Stimulated activated CD8-positive, alpha-beta memory T cell treated with anti-CD3 and anti-CD28 coated beads, Interleukin-2, amount 100 ng/mL, for 48 hours (primary cell): ENCODE results near the gene MACROD2.
"Not testable (repeated sequence)": the region's sequence is repeated elsewhere in the genome, so short reads cannot be mapped to it uniquely, and the experiment has no call there.

Experiments
- DNase-seq, 2 donors: peaks; one replicate each; pipeline ENCODE4 v3.0.0-alpha.2; 2020; ENCODE audit warnings: low read depth in 2 of 2

Gene MACROD2

DNA sequence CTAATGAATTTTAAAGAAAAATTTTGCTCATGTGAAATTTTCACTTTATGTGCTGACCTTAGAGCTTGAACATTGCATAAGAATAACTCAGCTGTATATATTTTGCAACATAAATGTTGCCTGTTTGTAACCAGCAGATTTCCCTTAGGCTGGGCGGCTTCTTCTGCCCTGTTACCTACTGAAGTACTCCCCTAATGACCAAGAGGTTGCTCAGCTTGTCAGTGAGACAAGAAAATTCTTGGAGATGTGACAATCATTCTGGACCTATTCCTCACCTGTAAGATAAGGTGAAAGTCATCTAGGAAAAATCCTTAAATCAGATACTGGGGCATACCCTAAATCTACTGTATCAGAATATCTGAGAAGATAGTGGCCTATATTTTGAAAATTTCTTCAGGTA lies 1516.2 kb downstream of the MACROD2 start:
- DNase-seq, result no peak

DNA sequence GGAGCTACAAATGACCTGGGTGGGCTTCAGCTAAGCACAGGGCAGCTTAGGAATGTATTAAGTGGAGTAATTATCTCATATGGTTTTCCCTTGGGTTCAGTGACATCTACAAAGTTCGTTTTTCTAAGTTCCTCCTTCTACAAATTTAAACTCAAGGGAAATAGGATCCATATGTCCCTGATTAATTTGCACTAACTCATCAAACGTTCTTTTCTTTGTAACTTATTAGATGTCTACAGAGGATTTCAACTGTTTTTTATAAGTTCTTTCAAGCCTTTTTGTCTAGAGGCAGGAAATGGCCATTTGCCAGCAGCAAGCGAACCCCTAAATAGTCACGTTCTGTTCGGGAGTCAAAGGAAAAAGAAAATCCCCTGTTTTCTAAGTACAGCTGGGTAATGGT lies 1517.6 kb downstream of the MACROD2 start:
- no peak for DNase-seq

- no peak for DNase-seq
These were observed 1520.4 kb downstream of the MACROD2 start for GRCh38 chr20:15515691-15516090.

GRCh38 chr20:15520930-15521524 lies 1525.7 kb downstream of the MACROD2 start:
- DNase-seq, result no peak

- no peak for DNase-seq
These were observed 1528.1 kb downstream of the MACROD2 start for GRCh38 chr20:15523400-15523799.

DNA sequence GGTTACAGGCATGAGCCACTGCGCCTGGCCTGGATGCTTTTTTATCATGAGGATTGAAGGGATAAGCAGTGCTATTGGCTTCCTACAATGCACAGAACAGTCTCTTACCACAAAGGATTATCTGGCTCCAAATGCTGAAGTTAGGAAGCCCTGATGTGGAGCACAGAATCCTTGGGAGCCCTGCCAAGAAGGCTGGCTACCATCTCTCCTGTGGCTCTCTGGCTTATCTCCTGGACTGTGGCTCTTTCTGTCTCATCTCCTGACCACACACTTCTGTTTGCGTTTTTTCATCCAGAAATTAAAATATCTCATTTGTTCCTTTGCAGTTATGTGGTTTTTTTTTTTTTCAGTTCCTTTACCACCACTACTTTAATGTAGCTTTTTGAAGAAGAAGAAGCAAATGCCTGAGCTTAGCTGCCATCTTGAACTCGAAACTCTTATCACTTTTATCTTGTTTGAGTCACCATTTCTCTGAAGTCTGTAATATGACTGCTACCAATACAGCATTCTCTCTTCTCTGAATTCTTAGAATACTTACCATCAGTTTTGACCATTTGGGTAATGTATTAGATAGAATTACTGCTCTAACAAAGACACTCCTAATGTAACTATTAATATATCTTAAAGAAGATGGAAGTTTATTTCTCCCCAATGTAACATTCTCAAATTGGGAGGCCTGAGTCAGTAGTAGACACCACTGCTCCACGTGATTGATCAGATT lies 1533.2 kb downstream of the MACROD2 start:
- no peak for DNase-seq

DNA sequence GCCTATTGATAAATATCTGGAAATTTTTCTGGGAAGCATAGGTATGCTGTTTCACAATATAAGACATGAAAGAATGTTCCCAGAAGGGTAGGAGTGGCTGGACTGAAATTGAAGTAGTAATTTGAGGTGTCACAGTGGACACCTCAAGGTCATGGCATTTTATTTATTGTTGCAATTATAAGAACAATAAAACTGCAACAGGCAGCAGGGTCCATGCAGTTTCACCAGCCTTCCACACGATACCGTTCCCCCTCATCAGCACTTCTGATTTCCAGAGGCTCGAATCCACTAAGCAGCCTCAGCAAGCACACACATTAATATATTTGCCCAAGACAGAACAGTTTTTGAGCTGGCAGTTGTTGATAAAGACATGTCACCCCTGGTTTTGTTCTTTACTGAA lies 1540.5 kb downstream of the MACROD2 start:
- DNase-seq, result no peak

GRCh38 chr20:15537200-15537599 lies 1541.9 kb downstream of the MACROD2 start:
- DNase-seq, result not testable (repeated sequence)

- DNase-seq, result no peak
These were observed 1547.3 kb downstream of the MACROD2 start for GRCh38 chr20:15542655-15543054.

- DNase-seq, result no peak
These were observed 1549.4 kb downstream of the MACROD2 start for GRCh38 chr20:15544742-15545141.

- DNase-seq, result no peak
These were observed 1551.3 kb downstream of the MACROD2 start for GRCh38 chr20:15546525-15547023.

DNA sequence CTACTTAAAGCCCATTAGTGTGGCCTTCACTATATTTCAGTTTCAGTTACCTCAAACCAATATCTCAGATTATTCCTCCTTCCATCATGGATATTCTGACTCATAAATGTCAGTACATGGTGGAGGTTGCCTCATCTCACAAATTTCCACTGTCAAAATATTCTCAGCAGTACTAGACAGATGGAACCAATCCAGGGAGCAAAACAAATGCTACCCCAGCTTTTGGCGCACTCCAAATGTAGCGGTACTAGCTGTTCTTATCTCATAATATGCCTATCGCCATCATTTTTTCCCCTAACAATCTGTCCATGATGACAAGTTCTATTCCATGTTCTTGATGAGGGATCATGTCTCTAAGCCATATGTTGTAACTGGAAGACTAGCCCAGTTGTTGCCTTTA lies 1551.8 kb downstream of the MACROD2 start:
- DNase-seq, result no peak

GRCh38 chr20:15550116-15550870 lies 1555.0 kb downstream of the MACROD2 start:
- DNase-seq, result no peak

DNA sequence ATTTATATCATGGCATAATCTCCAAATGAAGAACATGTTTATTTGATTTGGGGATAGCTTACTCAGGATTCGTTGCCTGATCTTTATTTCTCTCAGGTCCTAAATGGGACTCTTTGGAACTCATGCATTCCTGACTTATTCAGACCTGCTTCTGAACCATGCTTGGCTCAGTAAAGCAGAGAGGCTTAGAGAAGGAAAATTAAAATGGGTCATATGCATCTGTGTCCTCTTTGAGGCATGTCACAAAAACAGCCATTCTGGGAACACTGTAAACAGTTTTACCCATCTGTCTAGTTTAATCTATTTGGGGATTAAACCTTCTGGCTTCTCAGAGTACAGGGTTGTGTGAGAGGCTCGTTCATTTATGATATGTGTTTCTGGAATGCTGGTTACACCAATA lies 1560.6 kb downstream of the MACROD2 start:
- no peak for DNase-seq

DNA sequence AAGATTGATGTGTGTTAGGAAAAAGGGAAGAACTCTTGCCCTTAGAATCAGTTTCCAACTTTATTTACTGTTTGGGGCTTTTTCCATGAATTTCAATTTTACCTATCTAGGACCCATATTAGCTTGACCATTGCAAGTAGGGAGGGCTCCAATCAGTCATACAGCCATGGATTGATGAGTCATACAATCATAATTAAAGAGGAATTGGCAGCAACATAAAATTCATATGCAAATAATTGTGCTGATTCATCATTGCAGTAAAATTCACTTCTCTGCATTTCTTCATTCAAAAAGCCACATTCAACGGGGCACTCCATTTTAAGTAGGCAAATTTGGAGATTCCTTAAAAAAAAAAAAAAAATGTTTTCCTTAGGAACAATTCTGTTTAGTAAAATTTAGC lies 1561.6 kb downstream of the MACROD2 start:
- no peak for DNase-seq

DNA sequence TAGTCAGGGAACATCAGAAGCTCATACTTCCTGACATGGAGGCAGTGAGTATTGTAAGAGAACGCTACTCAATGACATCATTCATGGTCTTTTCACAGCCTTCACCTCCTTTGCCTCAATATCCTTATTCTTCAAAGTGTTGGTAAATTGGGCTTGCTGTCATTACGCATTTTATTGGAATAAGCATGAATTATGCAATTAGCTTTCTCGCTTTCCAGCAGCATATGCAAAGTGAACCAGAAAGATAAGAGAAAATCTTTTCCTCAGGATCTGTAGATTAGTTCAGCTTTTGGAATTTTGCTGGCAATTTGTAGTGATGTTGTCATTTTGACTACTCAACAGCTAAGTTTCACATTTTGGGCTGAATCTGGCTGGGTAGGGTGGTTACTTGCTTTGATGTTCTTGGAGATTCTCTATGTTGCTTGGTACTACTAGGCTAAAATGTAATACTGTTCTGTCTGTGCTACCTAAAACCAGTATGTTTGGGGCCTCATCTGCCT lies 1565.8 kb downstream of the MACROD2 start:
- no peak for DNase-seq

DNA sequence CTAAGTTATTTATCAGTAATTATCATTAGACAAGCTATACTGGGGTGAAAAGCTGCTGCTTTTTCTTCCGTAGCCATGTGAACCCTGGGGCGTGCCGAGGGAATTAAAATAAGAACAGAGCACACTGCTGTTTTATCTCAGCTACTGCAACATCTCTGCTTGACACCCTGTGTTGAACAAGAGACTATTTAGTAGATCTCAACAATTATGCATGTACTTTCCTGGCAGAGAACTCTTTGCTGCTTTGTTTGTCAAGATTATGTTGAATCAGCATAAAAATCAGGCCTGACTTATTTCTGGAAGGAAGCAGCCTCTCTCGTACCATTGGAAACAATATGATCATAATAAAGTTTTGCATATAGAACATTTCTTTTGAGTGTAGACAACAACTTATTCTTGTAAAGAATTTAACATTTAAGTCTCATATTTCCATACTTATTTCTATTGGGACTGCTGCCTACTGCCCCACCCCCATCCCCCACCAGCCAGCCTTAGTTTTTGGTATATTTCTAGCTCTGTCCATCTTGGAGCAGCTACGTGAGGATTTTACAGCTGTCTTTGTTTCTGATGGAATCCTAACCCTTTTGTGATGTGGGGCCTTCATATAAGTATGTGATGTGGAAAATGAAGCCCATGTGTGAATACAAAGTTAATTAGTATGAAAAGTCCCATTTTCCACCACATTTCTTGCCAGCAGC lies 1566.5 kb downstream of the MACROD2 start:
- DNase-seq, result no peak

DNA sequence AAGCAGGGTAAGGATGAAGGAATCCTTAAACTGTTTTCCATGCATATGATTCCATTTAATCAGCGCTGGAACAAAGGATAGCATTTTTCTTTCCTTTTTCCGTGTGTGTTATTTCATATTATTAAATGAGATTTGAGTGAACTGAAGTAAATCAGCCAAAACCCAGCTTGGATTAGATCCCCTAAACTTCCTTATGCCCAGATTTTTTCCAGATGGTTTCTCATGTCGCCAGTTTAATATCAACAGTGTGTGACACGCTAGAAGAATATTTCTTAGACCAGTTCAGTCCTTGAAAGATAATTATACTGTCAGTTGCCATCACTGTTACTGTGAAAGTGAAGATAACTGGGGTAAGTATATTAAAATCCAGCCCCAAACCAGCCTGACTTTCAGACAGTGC lies 1568.5 kb downstream of the MACROD2 start:
- no peak for DNase-seq

GRCh38 chr20:15564981-15565380 lies 1569.7 kb downstream of the MACROD2 start:
- DNase-seq, result no peak

DNA sequence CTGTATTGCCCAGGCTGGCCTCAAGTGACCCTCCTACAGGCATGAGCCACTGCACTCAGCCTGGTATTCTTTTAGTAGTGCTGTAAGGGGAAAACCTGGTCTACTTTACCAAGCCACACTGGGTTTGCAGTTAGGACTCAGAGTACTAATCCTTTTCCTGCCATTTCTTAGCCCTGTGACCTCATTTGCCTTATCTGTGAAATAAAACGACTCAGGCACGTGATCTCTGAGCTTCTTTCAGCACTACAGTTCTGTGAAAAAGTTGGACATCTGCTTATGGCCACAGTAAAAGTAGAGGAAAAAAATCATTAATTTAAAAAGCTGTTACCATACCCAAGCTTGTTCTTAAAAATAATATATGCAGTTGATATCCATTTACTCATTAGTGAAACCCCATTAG lies 1570.5 kb downstream of the MACROD2 start:
- no peak for DNase-seq

- DNase-seq, result no peak
These were observed 1571.9 kb downstream of the MACROD2 start for GRCh38 chr20:15567219-15567618.

DNA sequence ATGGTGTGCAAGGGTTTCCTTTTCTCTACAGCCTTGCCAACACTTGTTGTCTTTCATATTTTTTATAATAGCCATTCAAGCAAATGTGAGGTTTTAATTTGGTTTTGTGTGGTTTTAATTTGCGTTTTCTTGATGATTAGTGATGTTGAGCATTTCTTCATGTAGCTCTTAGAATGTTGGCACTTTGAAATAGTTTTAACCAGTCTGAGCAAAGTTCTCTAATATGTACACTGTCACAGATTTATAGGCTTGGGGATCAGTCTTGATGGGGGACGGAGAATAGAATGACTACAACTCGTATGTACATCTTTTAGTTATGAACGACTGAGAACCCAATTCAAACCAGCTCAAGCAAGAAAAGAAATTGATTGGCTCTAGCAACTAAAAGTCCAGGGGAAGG lies 1574.8 kb downstream of the MACROD2 start:
- no peak for DNase-seq
